GM12891 (cell line): ENCODE measurements around the gene PRDM1.

Experiments
- PAX5 ChIP-seq: IDR thresholded peaks from 2 replicates; pipeline ENCODE4 v1.6.1; 2011; ENCODE audit warnings: low read length, moderate library complexity, mild to moderate bottlenecking; ENCODE audit not compliant: insufficient read depth, severe bottlenecking
- POLR2A ChIP-seq: IDR thresholded peaks from 2 replicates; pipeline ENCODE4 v1.6.1; 2011; ENCODE audit warnings: low read depth, low read length, control low read depth
- POLR2AphosphoS5 ChIP-seq: IDR thresholded peaks from 2 replicates; pipeline ENCODE4 v1.6.1; 2011; ENCODE audit warnings: low read depth, low read length, control low read depth
- SPI1 ChIP-seq: IDR thresholded peaks from 2 replicates; pipeline ENCODE4 v1.6.1; 2011; ENCODE audit warnings: low read depth, low read length, control low read depth
- TAF1 ChIP-seq: IDR thresholded peaks from 2 replicates; pipeline ENCODE4 v1.6.1; 2011; ENCODE audit warnings: low read depth, low read length, control low read depth

DNA sequence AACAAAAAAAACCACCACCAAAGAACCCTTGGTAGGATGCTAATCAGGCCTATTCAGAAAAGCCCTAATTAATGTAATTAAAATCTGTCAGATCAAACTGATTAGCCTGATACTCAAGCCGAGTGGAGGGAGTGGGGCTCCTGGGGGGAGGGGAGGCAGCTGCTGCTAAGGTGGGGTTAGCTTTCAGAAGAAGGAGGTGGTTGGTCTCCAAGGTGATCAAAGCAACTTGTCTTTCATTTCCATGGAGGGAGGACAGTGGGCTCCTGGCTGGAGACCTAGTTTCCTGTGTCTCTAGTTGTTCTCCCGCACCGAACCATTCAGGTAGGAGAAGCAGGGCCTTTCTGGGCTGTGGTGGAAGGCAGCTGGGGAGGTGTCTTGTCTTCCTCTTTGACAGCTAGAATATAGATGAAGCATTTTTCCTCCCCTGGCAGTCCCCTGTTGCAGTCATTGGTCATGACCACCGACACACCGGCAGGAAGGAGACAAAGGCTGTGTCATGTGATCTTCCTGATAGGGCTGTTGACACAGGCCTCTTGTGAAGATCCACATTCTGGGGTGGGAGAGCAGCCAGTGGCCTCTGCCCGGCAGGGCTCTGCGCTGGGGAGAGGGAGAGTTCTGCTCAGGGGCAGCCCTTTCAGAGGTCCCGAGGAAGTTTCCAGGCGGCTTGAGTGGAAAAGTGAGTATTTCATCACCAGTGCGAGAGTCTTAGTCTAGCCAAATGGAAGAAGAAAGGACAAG lies 39.9 kb upstream of the PRDM1 start:
- TF ChIP-seq POLR2A, result no peak
- no peak for TF ChIP-seq POLR2AphosphoS5
- TF ChIP-seq TAF1, result no peak
- no peak for TF ChIP-seq SPI1
- TF ChIP-seq PAX5, result no peak
